Activated CD8-positive, alpha-beta T cell treated with anti-CD3 and anti-CD28 coated beads, Interleukin-2, amount 10 ng/mL, durations not matched to agents 7 days and 5 days (primary cell): ENCODE data around the gene ST6GALNAC3. TPM values are rescaled to one million over a fixed set of nuclear protein-coding genes. Genes with fewer than 3 reads are reported as not detected.

Experiments used
- ATAC-seq: fragments of 150-1000 bp; cut with Tn5 transposase; one replicate; pipeline ENCODE4 v1.10.0; 2021; ENCODE audit warnings: moderate library complexity
- CTCF ChIA-PET: fragments of 350-600 bp; sonication (Branson Sonifier 250); formaldehyde crosslinking; loops from one replicate; lab custom pipeline; 2021; ENCODE audit warnings: antibody characterized with exemption; lab: Charles Lee
- POLR2A ChIA-PET: fragments of 350-600 bp; sonication (Branson Sonifier 250); formaldehyde crosslinking; loops from one replicate; lab custom pipeline; 2021; ENCODE audit warnings: antibody characterized with exemption; lab: Charles Lee
- DNase-seq: peaks from one replicate; pipeline ENCODE4 v3.0.0-alpha.2; 2020
- H3K27ac Mint-ChIP-seq: one replicate; pipeline ENCODE4 v1.8.0; 2021; ENCODE audit warnings: mild to moderate bottlenecking, mixed read lengths
- H3K27me3 Mint-ChIP-seq: one replicate; pipeline ENCODE4 v1.8.0; 2021; ENCODE audit warnings: low read depth, mixed read lengths
- H3K36me3 Mint-ChIP-seq: one replicate; pipeline ENCODE4 v1.8.0; 2021; ENCODE audit warnings: low read depth, mixed read lengths
- H3K4me1 Mint-ChIP-seq: one replicate; pipeline ENCODE4 v1.8.0; 2021; ENCODE audit warnings: low read depth, mixed read lengths
- H3K4me3 Mint-ChIP-seq: one replicate; pipeline ENCODE4 v1.8.0; 2021; ENCODE audit warnings: mild to moderate bottlenecking, mixed read lengths
- H3K9me3 Mint-ChIP-seq: one replicate; pipeline ENCODE4 v1.8.0; 2022; ENCODE audit warnings: mixed read lengths; ENCODE audit not compliant: insufficient read depth
- total RNA-seq, 2 experiments: library from RNA; stranded (reverse); gene quantifications; one replicate each; pipeline ENCODE4 v1.2.3, GENCODE V29; 2021

Gene ST6GALNAC3
- total RNA-seq, 2 experiments from 2014 or later: 0.50 TPM; not detected in 1

GRCh38 chr1:76477156-76477555 lies 402.6 kb downstream of the ST6GALNAC3 start:
- DNase-seq (no peak), ATAC-seq (no peak)
- POLR2A ChIA-PET: no interaction called here
- no peaks in the 10 kb centered on the region for H3K36me3 Mint-ChIP-seq
- CTCF ChIA-PET: interaction anchor here (1.3 kb wide), 1 partner anchor 10 kb away, joined by 4 read pairs; no protein-coding TSS in a partner anchor
- H3K4me1 Mint-ChIP-seq: no peaks in the 10 kb centered on the region
- no peaks in the 10 kb centered on the region for H3K27me3 Mint-ChIP-seq
- H3K9me3 Mint-ChIP-seq: no peaks in the 10 kb centered on the region
- no peak overlapping the region for H3K27ac Mint-ChIP-seq
- no peak overlapping the region for H3K4me3 Mint-ChIP-seq

- Mint-ChIP-seq H3K9me3 (no peaks in the 10 kb centered on the region), H3K27ac (no peak overlapping the region), H3K27me3 (no peaks in the 10 kb centered on the region), H3K36me3 (no peaks in the 10 kb centered on the region), H3K4me1 (no peaks in the 10 kb centered on the region), H3K4me3 (no peak overlapping the region)
- POLR2A ChIA-PET: no interaction called here
- DNase-seq (no peak), ATAC-seq (no peak)
- CTCF ChIA-PET: no interaction called here
Measured at GRCh38 chr1:76480827-76481226, 406.3 kb downstream of the ST6GALNAC3 start.

GRCh38 chr1:76481672-76482071 lies 407.1 kb downstream of the ST6GALNAC3 start:
- ChIA-PET CTCF (no interaction called here), POLR2A (no interaction called here)
- Mint-ChIP-seq H3K27me3 (no peaks in the 10 kb centered on the region), H3K4me1 (no peaks in the 10 kb centered on the region), H3K27ac (no peak overlapping the region), H3K36me3 (no peaks in the 10 kb centered on the region), H3K4me3 (no peak overlapping the region), H3K9me3 (no peaks in the 10 kb centered on the region)
- DNase-seq (no peak), ATAC-seq (no peak)

GRCh38 chr1:76482272-76482671 lies 407.7 kb downstream of the ST6GALNAC3 start:
- Mint-ChIP-seq H3K27me3 (no peaks in the 10 kb centered on the region), H3K27ac (no peak overlapping the region), H3K9me3 (no peaks in the 10 kb centered on the region), H3K4me1 (no peaks in the 10 kb centered on the region), H3K4me3 (no peak overlapping the region), H3K36me3 (no peaks in the 10 kb centered on the region)
- ChIA-PET CTCF (no interaction called here), POLR2A (no interaction called here)
- ATAC-seq (no peak), DNase-seq (no peak)

GRCh38 chr1:76491737-76492136 lies 417.2 kb downstream of the ST6GALNAC3 start:
- ChIA-PET CTCF (no interaction called here), POLR2A (no interaction called here)
- no peak for ATAC-seq
- Mint-ChIP-seq H3K4me1 (peaks cover 15% of the 10 kb centered on the region), H3K36me3 (no peaks in the 10 kb centered on the region), H3K9me3 (no peaks in the 10 kb centered on the region), H3K4me3 (no peak overlapping the region), H3K27me3 (no peaks in the 10 kb centered on the region), H3K27ac (no peak overlapping the region)
- DNase-seq: no peak

GRCh38 chr1:76492752-76493430 lies 418.3 kb downstream of the ST6GALNAC3 start:
- no peak overlapping the region for H3K27ac Mint-ChIP-seq
- H3K27me3 Mint-ChIP-seq: no peaks in the 10 kb centered on the region
- ChIA-PET POLR2A (interaction anchor here (0.7 kb wide), 1 partner anchor 522 kb away, joined by 4 read pairs; no protein-coding TSS in a partner anchor), CTCF (no interaction called here)
- H3K9me3 Mint-ChIP-seq: no peaks in the 10 kb centered on the region
- no peak for DNase-seq
- no peaks in the 10 kb centered on the region for H3K36me3 Mint-ChIP-seq
- peaks cover 15% of the 10 kb centered on the region for H3K4me1 Mint-ChIP-seq
- H3K4me3 Mint-ChIP-seq: no peak overlapping the region
- ATAC-seq: no peak

- no peak overlapping the region for H3K27ac Mint-ChIP-seq
- H3K4me3 Mint-ChIP-seq: no peak overlapping the region
- POLR2A ChIA-PET: interaction anchor here (0.7 kb wide), 1 partner anchor 265 kb away, joined by 3 read pairs; no protein-coding TSS in a partner anchor
- no peaks in the 10 kb centered on the region for H3K9me3 Mint-ChIP-seq
- H3K27me3 Mint-ChIP-seq: no peaks in the 10 kb centered on the region
- ATAC-seq: no peak
- CTCF ChIA-PET: no interaction called here
- H3K4me1 Mint-ChIP-seq: peaks cover 15% of the 10 kb centered on the region
- H3K36me3 Mint-ChIP-seq: no peaks in the 10 kb centered on the region
- no peak for DNase-seq
Measured at GRCh38 chr1:76494807-76495206, 420.3 kb downstream of the ST6GALNAC3 start.

GRCh38 chr1:76496871-76497270 lies 422.3 kb downstream of the ST6GALNAC3 start:
- ATAC-seq (no peak), DNase-seq (no peak)
- Mint-ChIP-seq H3K36me3 (no peaks in the 10 kb centered on the region), H3K27me3 (no peaks in the 10 kb centered on the region), H3K4me3 (no peak overlapping the region), H3K9me3 (no peaks in the 10 kb centered on the region), H3K4me1 (peaks cover 23% of the 10 kb centered on the region), H3K27ac (no peak overlapping the region)
- ChIA-PET POLR2A (no interaction called here), CTCF (no interaction called here)

GRCh38 chr1:76500116-76500515 lies 425.6 kb downstream of the ST6GALNAC3 start:
- H3K36me3 Mint-ChIP-seq: no peaks in the 10 kb centered on the region
- ATAC-seq: no peak
- H3K4me1 Mint-ChIP-seq: peaks cover 8% of the 10 kb centered on the region
- H3K27me3 Mint-ChIP-seq: no peaks in the 10 kb centered on the region
- CTCF ChIA-PET: no interaction called here
- DNase-seq: no peak
- POLR2A ChIA-PET: no interaction called here
- no peak overlapping the region for H3K27ac Mint-ChIP-seq
- H3K4me3 Mint-ChIP-seq: no peak overlapping the region
- H3K9me3 Mint-ChIP-seq: no peaks in the 10 kb centered on the region

- Mint-ChIP-seq H3K36me3 (no peaks in the 10 kb centered on the region), H3K27ac (no peak overlapping the region), H3K4me1 (peaks cover 8% of the 10 kb centered on the region), H3K4me3 (no peak overlapping the region), H3K9me3 (no peaks in the 10 kb centered on the region), H3K27me3 (no peaks in the 10 kb centered on the region)
- no peak for DNase-seq
- ATAC-seq: no peak
- ChIA-PET CTCF (no interaction called here), POLR2A (interaction anchor here (0.6 kb wide), 1 partner anchor 672 kb away, joined by 3 read pairs; no protein-coding TSS in a partner anchor)
Measured at GRCh38 chr1:76501136-76501535, 426.6 kb downstream of the ST6GALNAC3 start.

GRCh38 chr1:76501586-76502219 lies 427.2 kb downstream of the ST6GALNAC3 start:
- ATAC-seq (no peak), DNase-seq (no peak)
- no peak overlapping the region for H3K27ac Mint-ChIP-seq
- H3K9me3 Mint-ChIP-seq: no peaks in the 10 kb centered on the region
- CTCF ChIA-PET: no interaction called here
- peaks cover 8% of the 10 kb centered on the region for H3K4me1 Mint-ChIP-seq
- POLR2A ChIA-PET: interaction anchor here (0.6 kb wide), 1 partner anchor 672 kb away, joined by 3 read pairs; no protein-coding TSS in a partner anchor
- H3K4me3 Mint-ChIP-seq: no peak overlapping the region
- no peaks in the 10 kb centered on the region for H3K27me3 Mint-ChIP-seq
- H3K36me3 Mint-ChIP-seq: no peaks in the 10 kb centered on the region

GRCh38 chr1:76503100-76503499 lies 428.6 kb downstream of the ST6GALNAC3 start:
- H3K9me3 Mint-ChIP-seq: no peaks in the 10 kb centered on the region
- no peak overlapping the region for H3K27ac Mint-ChIP-seq
- DNase-seq: no peak
- H3K4me3 Mint-ChIP-seq: no peak overlapping the region
- POLR2A ChIA-PET: no interaction called here
- H3K36me3 Mint-ChIP-seq: no peaks in the 10 kb centered on the region
- peaks cover 8% of the 10 kb centered on the region for H3K4me1 Mint-ChIP-seq
- H3K27me3 Mint-ChIP-seq: no peaks in the 10 kb centered on the region
- no peak for ATAC-seq
- CTCF ChIA-PET: no interaction called here
